ENCODE data around the gene ZNF48. TPM values are rescaled to one million over a fixed set of nuclear protein-coding genes. Genes with fewer than 3 reads are reported as not detected.

ZNF48 gene
- polyA plus RNA-seq, 1 of the 3 experiments (the other 2 are of a cell fraction) = 8.8 TPM

DNA sequence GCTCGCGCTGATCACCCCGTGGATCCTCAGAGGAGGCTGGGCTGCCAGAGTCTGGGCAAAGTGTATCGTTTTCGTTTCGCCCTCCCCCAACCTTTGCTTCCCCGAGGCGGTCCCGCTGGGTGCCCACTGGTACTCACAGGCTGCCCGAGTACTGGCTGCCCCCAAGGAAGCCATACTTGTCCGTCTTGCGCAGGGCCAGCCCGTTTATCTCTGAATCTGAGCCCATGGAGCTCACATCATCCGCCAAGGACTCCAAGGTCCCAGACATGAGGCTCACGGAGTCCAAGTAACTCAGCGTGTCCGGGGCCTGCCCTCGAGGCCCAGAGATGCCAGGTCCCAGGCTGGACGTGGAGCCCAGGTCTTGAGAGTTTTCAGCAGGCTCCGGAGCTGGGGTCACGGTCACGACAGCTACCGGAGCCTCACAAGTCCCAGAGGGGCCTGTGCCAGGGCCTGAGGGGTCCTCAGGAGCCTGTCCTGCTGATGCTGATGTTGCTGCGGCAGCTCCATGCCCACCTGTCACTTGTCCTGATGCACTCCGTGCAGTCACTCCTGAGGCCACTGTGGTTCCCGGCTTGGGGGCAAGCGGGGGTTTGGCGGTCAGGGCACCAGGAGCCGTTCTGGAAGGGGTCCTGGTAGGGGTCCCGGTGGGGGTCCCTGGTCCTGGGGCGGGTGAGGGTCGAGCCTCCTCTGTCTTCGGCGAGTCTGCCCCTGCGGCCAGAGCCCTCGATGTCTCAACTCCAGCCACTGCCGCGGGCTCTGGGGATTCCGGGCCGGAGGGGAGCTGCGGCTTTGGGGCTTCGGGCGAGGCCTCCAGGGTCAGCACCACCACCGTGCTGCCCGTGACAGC lies 25.9 kb upstream of the ZNF48 start:
- peaks cover 56% of the 10 kb centered on the region for H3K79me2 ChIP-seq (ENCODE audit: insufficient read depth)
- H3K4me2 ChIP-seq = peak overlapping the region; percentile 97
- no peaks in the 10 kb centered on the region for H3K27me3 ChIP-seq (ENCODE audit: insufficient read depth)
- TF ChIP-seq NFIC (IDR thresholded peaks at IDR 0.05; ENCODE audit: borderline replicate concordance) (no peak), GABPA (IDR thresholded peaks at IDR 0.05; ENCODE audit: low read depth) (no peak), FOSL2 (IDR thresholded peaks at IDR 0.05; ENCODE audit: borderline replicate concordance, low read depth) (no peak), NRF1 (IDR thresholded peaks at IDR 0.05; ENCODE audit: low read depth, low read length) (no peak), RFX5 (IDR thresholded peaks at IDR 0.05; ENCODE audit: low read length) (no peak), EZH2phosphoT487 (IDR thresholded peaks at IDR 0.05; ENCODE audit: borderline replicate concordance, low read depth) (no peak), FOXJ3 (CRISPR knock-in tag; IDR thresholded peaks at IDR 0.05) (no peak), MEF2A (IDR thresholded peaks at IDR 0.05; ENCODE audit: borderline replicate concordance, low read depth) (no peak)
- TF ChIP-seq, protein P1, sequence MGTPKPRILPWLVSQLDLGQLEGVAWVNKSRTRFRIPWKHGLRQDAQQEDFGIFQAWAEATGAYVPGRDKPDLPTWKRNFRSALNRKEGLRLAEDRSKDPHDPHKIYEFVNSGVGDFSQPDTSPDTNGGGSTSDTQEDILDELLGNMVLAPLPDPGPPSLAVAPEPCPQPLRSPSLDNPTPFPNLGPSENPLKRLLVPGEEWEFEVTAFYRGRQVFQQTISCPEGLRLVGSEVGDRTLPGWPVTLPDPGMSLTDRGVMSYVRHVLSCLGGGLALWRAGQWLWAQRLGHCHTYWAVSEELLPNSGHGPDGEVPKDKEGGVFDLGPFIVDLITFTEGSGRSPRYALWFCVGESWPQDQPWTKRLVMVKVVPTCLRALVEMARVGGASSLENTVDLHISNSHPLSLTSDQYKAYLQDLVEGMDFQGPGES (IDR thresholded peaks at IDR 0.05; ENCODE audit: low read depth, low read length) = no peak
- TF ChIP-seq, protein P2, sequence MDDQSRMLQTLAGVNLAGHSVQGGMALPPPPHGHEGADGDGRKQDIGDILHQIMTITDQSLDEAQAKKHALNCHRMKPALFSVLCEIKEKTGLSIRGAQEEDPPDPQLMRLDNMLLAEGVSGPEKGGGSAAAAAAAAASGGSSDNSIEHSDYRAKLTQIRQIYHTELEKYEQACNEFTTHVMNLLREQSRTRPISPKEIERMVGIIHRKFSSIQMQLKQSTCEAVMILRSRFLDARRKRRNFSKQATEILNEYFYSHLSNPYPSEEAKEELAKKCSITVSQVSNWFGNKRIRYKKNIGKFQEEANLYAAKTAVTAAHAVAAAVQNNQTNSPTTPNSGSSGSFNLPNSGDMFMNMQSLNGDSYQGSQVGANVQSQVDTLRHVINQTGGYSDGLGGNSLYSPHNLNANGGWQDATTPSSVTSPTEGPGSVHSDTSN (IDR thresholded peaks at IDR 0.05) = no peak
- TF ChIP-seq, protein P3, sequence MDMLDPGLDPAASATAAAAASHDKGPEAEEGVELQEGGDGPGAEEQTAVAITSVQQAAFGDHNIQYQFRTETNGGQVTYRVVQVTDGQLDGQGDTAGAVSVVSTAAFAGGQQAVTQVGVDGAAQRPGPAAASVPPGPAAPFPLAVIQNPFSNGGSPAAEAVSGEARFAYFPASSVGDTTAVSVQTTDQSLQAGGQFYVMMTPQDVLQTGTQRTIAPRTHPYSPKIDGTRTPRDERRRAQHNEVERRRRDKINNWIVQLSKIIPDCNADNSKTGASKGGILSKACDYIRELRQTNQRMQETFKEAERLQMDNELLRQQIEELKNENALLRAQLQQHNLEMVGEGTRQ (IDR thresholded peaks at IDR 0.05; ENCODE audit: borderline replicate concordance, low read depth, low read length) = no peak
- H3K9me2 ChIP-seq = no peaks in the 10 kb centered on the region
- DNase-seq = no peak
- H2AFZ ChIP-seq (ENCODE audit: low read depth) = no peak overlapping the region
- peaks cover 49% of the 10 kb centered on the region for H4K20me1 ChIP-seq (ENCODE audit: insufficient read depth)
- H3F3A ChIP-seq (replicated peaks; ENCODE audit: insufficient read depth) = no peaks in the 10 kb centered on the region
- peak overlapping the region; percentile 74 to 87 for H3K4me3 ChIP-seq (ENCODE audit: low read depth in 2 of 2, low read length in 1 of 2)
- ChIA-PET POLR2A (interaction anchor here (0.6 to 3.4 kb wide), 6 partner anchors 8 to 40 kb away, joined by 3 to 19 read pairs (median 5); partner anchors contain the start of genes CD2BP2, ZNF48 and ZNF771), CTCF (interaction anchor here (0.7 to 1.6 kb wide), 5 partner anchors 13 to 61 kb away, joined by 3 to 7 read pairs (median 4); partner anchors contain the start of genes CD2BP2 and DCTPP1)
- H3K4me1 ChIP-seq (ENCODE audit: control insufficient read depth in 1 of 2, insufficient read depth in 2 of 2, low read depth in 1 of 2, low read length in 1 of 2) = peaks cover 4 to 37% of the 10 kb centered on the region in 2 experiments; a peak in 3 of 4 replicates
- H3K36me3 ChIP-seq (replicated peaks in 1 of 2; ENCODE audit: control insufficient read depth in 1 of 2, insufficient read depth in 2 of 2, low read length in 1 of 2) = peaks cover 13% of the 10 kb centered on the region in 2 experiments
- H3K9me3 ChIP-seq = no peaks in the 10 kb centered on the region
- H3K9ac ChIP-seq = peak overlapping the region; percentile 80
- 5% methylated on average over 16 of the region's 45 CpGs for WGBS (ENCODE audit: low lambda C conversion rate)
- H3K27ac ChIP-seq (ENCODE audit: low read depth in 2 of 2, low read length in 1 of 2) = peak overlapping the region; percentile 57 to 77; a peak in 3 of 4 replicates

Measured in SK-N-SH (cell line).